Measurements from ENCODE around the gene BEAN1. TPM values are rescaled to one million over a fixed set of nuclear protein-coding genes. Genes with fewer than 3 reads are reported as not detected.
"Not testable (repeated sequence)": the region's sequence is repeated elsewhere in the genome, so short reads cannot be mapped to it uniquely, and the experiment has no call there.

BEAN1 gene
- total RNA-seq, 2 donors from 2014 or later: not detected

- Mint-ChIP-seq H3K4me1 (no peaks in the 10 kb centered on the region), H3K36me3 (ENCODE audit: low read depth) (no peaks in the 10 kb centered on the region), H3K27me3 (peaks cover 20% of the 10 kb centered on the region), H3K4me3 (no peak overlapping the region), H3K9me3 (no peaks in the 10 kb centered on the region), H3K27ac (no peak overlapping the region)
- no peak for ATAC-seq (replicated peaks)
Observed at GRCh38 chr16:66458292-66458691, 31.2 kb downstream of the BEAN1 start.

- H3K27me3 Mint-ChIP-seq: peaks cover 25% of the 10 kb centered on the region
- no peaks in the 10 kb centered on the region for H3K4me1 Mint-ChIP-seq
- H3K27ac Mint-ChIP-seq: no peak overlapping the region
- no peak for ATAC-seq (replicated peaks)
- no peaks in the 10 kb centered on the region for H3K36me3 Mint-ChIP-seq (ENCODE audit: low read depth)
- no peak overlapping the region for H3K4me3 Mint-ChIP-seq
- H3K9me3 Mint-ChIP-seq: no peaks in the 10 kb centered on the region
Observed at GRCh38 chr16:66458853-66459252, 31.8 kb downstream of the BEAN1 start.

- Mint-ChIP-seq H3K27ac (no peak overlapping the region), H3K36me3 (ENCODE audit: low read depth) (no peaks in the 10 kb centered on the region), H3K27me3 (peaks cover 29% of the 10 kb centered on the region), H3K9me3 (no peaks in the 10 kb centered on the region), H3K4me3 (no peak overlapping the region), H3K4me1 (no peaks in the 10 kb centered on the region)
- no peak for ATAC-seq (replicated peaks)
Observed at GRCh38 chr16:66459878-66460277, 32.8 kb downstream of the BEAN1 start.

GRCh38 chr16:66460703-66461102 is 33.6 kb downstream of the BEAN1 start:
- Mint-ChIP-seq H3K27me3 (peaks cover 35% of the 10 kb centered on the region), H3K4me1 (no peaks in the 10 kb centered on the region), H3K36me3 (ENCODE audit: low read depth) (no peaks in the 10 kb centered on the region), H3K4me3 (no peak overlapping the region), H3K27ac (no peak overlapping the region), H3K9me3 (no peaks in the 10 kb centered on the region)
- no peak for ATAC-seq (replicated peaks)

GRCh38 chr16:66462912-66463311 is 35.8 kb downstream of the BEAN1 start:
- no peaks in the 10 kb centered on the region for H3K4me1 Mint-ChIP-seq
- no peak overlapping the region for H3K27ac Mint-ChIP-seq
- H3K9me3 Mint-ChIP-seq: no peaks in the 10 kb centered on the region
- H3K4me3 Mint-ChIP-seq: no peak overlapping the region
- no peak for ATAC-seq (replicated peaks)
- peaks cover 42% of the 10 kb centered on the region for H3K27me3 Mint-ChIP-seq
- H3K36me3 Mint-ChIP-seq (ENCODE audit: low read depth): no peaks in the 10 kb centered on the region

- not testable (repeated sequence) for H3K4me1 Mint-ChIP-seq; ATAC-seq (replicated peaks); H3K4me3 Mint-ChIP-seq; H3K36me3 Mint-ChIP-seq (ENCODE audit: low read depth); H3K9me3 Mint-ChIP-seq; H3K27ac Mint-ChIP-seq
- peaks cover 36% of the 10 kb centered on the region for H3K27me3 Mint-ChIP-seq
Observed at GRCh38 chr16:66465946-66466345, 38.9 kb downstream of the BEAN1 start.

GRCh38 chr16:66466636-66467035 is 39.5 kb downstream of the BEAN1 start:
- not testable (repeated sequence) for H3K27ac Mint-ChIP-seq; H3K4me3 Mint-ChIP-seq; ATAC-seq (replicated peaks); H3K36me3 Mint-ChIP-seq (ENCODE audit: low read depth); H3K9me3 Mint-ChIP-seq; H3K4me1 Mint-ChIP-seq
- peaks cover 34% of the 10 kb centered on the region for H3K27me3 Mint-ChIP-seq

GRCh38 chr16:66467611-66468010 is 40.5 kb downstream of the BEAN1 start:
- no peaks in the 10 kb centered on the region for H3K36me3 Mint-ChIP-seq (ENCODE audit: low read depth)
- H3K27me3 Mint-ChIP-seq: peaks cover 33% of the 10 kb centered on the region
- no peak overlapping the region for H3K27ac Mint-ChIP-seq
- H3K4me3 Mint-ChIP-seq: no peak overlapping the region
- no peaks in the 10 kb centered on the region for H3K9me3 Mint-ChIP-seq
- ATAC-seq (replicated peaks): no peak
- no peaks in the 10 kb centered on the region for H3K4me1 Mint-ChIP-seq

- Mint-ChIP-seq H3K4me1 (no peaks in the 10 kb centered on the region), H3K27ac (no peak overlapping the region), H3K9me3 (no peaks in the 10 kb centered on the region), H3K27me3 (peaks cover 31% of the 10 kb centered on the region), H3K4me3 (no peak overlapping the region), H3K36me3 (ENCODE audit: low read depth) (no peaks in the 10 kb centered on the region)
- no peak for ATAC-seq (replicated peaks)
Observed at GRCh38 chr16:66468321-66468965, 41.3 kb downstream of the BEAN1 start.

GRCh38 chr16:66469291-66469946 is 42.3 kb downstream of the BEAN1 start:
- Mint-ChIP-seq H3K9me3 (no peaks in the 10 kb centered on the region), H3K4me1 (peaks cover 5% of the 10 kb centered on the region), H3K27me3 (peaks cover 26% of the 10 kb centered on the region), H3K27ac (no peak overlapping the region), H3K36me3 (ENCODE audit: low read depth) (no peaks in the 10 kb centered on the region), H3K4me3 (no peak overlapping the region)
- ATAC-seq (replicated peaks): no peak

- Mint-ChIP-seq H3K27me3 (peaks cover 21% of the 10 kb centered on the region), H3K36me3 (ENCODE audit: low read depth) (no peaks in the 10 kb centered on the region), H3K9me3 (no peaks in the 10 kb centered on the region), H3K27ac (no peak overlapping the region), H3K4me1 (peaks cover 11% of the 10 kb centered on the region), H3K4me3 (no peak overlapping the region)
- no peak for ATAC-seq (replicated peaks)
Observed at GRCh38 chr16:66469947-66470546, 43.0 kb downstream of the BEAN1 start.

GRCh38 chr16:66470556-66470955 is 43.5 kb downstream of the BEAN1 start:
- peaks cover 18% of the 10 kb centered on the region for H3K27me3 Mint-ChIP-seq
- no peak overlapping the region for H3K4me3 Mint-ChIP-seq
- H3K27ac Mint-ChIP-seq: no peak overlapping the region
- peaks cover 12% of the 10 kb centered on the region for H3K4me1 Mint-ChIP-seq
- ATAC-seq (replicated peaks): no peak
- no peaks in the 10 kb centered on the region for H3K36me3 Mint-ChIP-seq (ENCODE audit: low read depth)
- no peaks in the 10 kb centered on the region for H3K9me3 Mint-ChIP-seq

GRCh38 chr16:66471264-66471663 is 44.2 kb downstream of the BEAN1 start:
- Mint-ChIP-seq H3K4me1 (peaks cover 12% of the 10 kb centered on the region), H3K36me3 (ENCODE audit: low read depth) (no peaks in the 10 kb centered on the region), H3K4me3 (no peak overlapping the region)

GRCh38 chr16:66471716-66472393 is 44.8 kb downstream of the BEAN1 start:
- no peaks in the 10 kb centered on the region for H3K36me3 Mint-ChIP-seq (ENCODE audit: low read depth)
- peaks cover 12% of the 10 kb centered on the region for H3K4me1 Mint-ChIP-seq
- no peak overlapping the region for H3K27ac Mint-ChIP-seq

More at GRCh38 chr16:66471264-66471663, 44.2 kb downstream of the BEAN1 start:
- Mint-ChIP-seq H3K9me3 (no peaks in the 10 kb centered on the region), H3K27ac (no peak overlapping the region), H3K27me3 (peaks cover 16% of the 10 kb centered on the region)
- ATAC-seq (replicated peaks): no peak

More at GRCh38 chr16:66471716-66472393, 44.8 kb downstream of the BEAN1 start:
- Mint-ChIP-seq H3K9me3 (no peaks in the 10 kb centered on the region), H3K27me3 (peaks cover 14% of the 10 kb centered on the region), H3K4me3 (no peak overlapping the region)
- ATAC-seq (replicated peaks): no peak
